ENCODE results near the gene SLC7A5. TPM values are rescaled to one million over a fixed set of nuclear protein-coding genes. Genes with fewer than 3 reads are reported as not detected.
"Not testable (repeated sequence)": the region's sequence is repeated elsewhere in the genome, so short reads cannot be mapped to it uniquely, and the experiment has no call there.

Gene SLC7A5
- total RNA-seq, 1 donor from 2014 or later: 249 TPM

DNA sequence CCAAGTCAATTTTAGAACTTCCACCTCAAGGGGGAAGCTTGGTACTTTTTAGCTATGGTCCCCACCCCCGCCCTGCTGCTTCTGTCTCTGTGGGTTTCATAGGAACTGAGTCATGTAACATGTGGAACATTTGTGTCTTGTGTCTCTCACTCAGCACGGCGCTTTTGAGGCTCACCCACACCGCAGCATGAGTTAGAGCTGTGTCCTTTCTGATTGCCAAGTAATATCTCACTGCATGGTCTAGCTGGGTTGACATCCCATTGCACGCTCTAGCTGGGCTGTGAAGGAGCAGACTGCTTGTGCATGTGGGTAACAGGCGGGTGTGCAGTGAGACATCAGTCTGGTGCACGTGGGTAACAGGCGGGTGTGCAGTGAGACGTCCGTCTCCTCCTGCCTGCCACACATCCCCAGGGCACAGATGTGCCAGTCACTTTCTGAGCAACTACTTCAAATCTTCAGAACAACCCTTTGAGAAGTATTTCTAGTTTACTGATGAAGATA lies 26.4 kb upstream of the SLC7A5 start:
- Mint-ChIP-seq H3K27ac (ENCODE audit: unreplicated experiment) (peak overlapping the region; percentile 83), H3K27me3 (ENCODE audit: low read depth) (no peaks in the 10 kb centered on the region), H3K9me3 (ENCODE audit: low read depth) (no peaks in the 10 kb centered on the region), H3K4me3 (ENCODE audit: unreplicated experiment) (no peak overlapping the region), H3K36me3 (ENCODE audit: low read depth) (no peaks in the 10 kb centered on the region), H3K4me1 (ENCODE audit: low read depth) (peaks cover 25% of the 10 kb centered on the region)
- DNase-seq (ENCODE audit: low spot score): no peak
- TF ChIP-seq, protein P1, sequence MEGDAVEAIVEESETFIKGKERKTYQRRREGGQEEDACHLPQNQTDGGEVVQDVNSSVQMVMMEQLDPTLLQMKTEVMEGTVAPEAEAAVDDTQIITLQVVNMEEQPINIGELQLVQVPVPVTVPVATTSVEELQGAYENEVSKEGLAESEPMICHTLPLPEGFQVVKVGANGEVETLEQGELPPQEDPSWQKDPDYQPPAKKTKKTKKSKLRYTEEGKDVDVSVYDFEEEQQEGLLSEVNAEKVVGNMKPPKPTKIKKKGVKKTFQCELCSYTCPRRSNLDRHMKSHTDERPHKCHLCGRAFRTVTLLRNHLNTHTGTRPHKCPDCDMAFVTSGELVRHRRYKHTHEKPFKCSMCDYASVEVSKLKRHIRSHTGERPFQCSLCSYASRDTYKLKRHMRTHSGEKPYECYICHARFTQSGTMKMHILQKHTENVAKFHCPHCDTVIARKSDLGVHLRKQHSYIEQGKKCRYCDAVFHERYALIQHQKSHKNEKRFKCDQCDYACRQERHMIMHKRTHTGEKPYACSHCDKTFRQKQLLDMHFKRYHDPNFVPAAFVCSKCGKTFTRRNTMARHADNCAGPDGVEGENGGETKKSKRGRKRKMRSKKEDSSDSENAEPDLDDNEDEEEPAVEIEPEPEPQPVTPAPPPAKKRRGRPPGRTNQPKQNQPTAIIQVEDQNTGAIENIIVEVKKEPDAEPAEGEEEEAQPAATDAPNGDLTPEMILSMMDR (IDR thresholded peaks at IDR 0.05): no peak

DNA sequence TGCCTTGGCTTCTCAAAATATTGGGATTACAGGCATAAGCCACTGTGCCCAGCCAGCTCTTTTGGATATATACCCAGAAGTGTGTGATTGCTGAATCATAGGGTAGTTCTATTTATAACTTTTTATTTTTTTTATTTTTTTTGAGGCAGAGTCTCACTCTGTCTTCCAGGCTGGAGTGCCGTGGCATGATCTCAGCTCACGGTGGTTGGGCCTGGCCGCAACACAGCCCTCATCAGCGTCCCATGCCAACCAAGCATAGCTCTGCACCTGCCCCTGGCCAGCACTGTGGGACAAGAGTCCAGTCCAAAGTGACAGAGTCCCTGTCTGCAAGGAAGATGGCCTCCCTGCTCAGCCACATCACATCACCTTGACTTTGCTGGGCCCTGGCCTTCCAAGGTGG lies 24.7 kb upstream of the SLC7A5 start:
- not testable (repeated sequence) for H3K9me3 Mint-ChIP-seq (ENCODE audit: low read depth); DNase-seq (ENCODE audit: low spot score); H3K4me3 Mint-ChIP-seq (ENCODE audit: unreplicated experiment); H3K36me3 Mint-ChIP-seq (ENCODE audit: low read depth); H3K27me3 Mint-ChIP-seq (ENCODE audit: low read depth)
- H3K27ac Mint-ChIP-seq (ENCODE audit: unreplicated experiment): peak overlapping the region; percentile 92
- peaks cover 25% of the 10 kb centered on the region for H3K4me1 Mint-ChIP-seq (ENCODE audit: low read depth)

DNA sequence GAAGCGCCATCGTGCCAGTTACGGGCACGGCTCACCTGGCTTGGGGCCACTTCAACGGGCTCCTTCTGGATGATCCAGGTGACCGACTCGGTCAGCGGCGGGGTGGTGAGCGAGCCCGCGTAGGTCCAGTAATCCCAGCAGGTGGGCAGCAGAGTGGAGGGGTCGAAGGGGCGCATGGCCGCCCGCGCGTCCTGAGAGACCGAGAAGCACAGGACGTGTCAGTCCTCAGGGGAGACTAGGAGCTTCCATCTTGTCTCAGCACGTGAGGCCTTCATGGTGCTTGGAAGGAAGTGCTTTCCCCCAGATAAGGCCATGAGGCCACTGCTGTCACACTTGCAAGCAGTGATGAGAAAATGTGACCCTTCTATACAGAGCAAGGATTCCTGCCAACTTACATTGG lies 22.5 kb upstream of the SLC7A5 start:
- Mint-ChIP-seq H3K27ac (ENCODE audit: unreplicated experiment) (no peak overlapping the region), H3K36me3 (ENCODE audit: low read depth) (peaks cover 4% of the 10 kb centered on the region), H3K4me1 (ENCODE audit: low read depth) (peaks cover 21% of the 10 kb centered on the region), H3K4me3 (ENCODE audit: unreplicated experiment) (no peak overlapping the region), H3K27me3 (ENCODE audit: low read depth) (no peaks in the 10 kb centered on the region), H3K9me3 (ENCODE audit: low read depth) (peaks cover 3% of the 10 kb centered on the region)
- TF ChIP-seq, protein P1 (IDR thresholded peaks at IDR 0.05): no peak
- no peak for DNase-seq (ENCODE audit: low spot score)

DNA sequence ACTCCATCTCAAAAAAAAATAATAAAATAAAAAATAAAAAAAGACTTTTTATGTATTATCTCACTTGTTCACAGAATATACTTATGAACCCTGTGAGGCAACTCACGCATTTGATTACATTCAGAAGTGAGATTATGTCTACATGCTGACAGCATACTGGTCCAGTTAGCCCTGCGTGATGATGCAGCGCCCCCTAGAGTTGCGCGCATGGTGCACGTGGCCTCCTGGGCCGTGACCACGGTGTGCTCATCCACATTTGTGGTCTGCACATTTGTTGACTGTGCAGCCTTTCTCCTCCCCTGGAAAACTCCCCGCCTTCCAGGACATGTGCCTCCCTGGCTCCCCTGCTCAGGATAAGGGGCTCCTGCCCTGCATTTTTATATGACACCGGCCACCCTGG lies 20.5 kb upstream of the SLC7A5 start:
- H3K36me3 Mint-ChIP-seq (ENCODE audit: low read depth); DNase-seq (ENCODE audit: low spot score); H3K4me3 Mint-ChIP-seq (ENCODE audit: unreplicated experiment); H3K27ac Mint-ChIP-seq (ENCODE audit: unreplicated experiment); H3K27me3 Mint-ChIP-seq (ENCODE audit: low read depth); H3K9me3 Mint-ChIP-seq (ENCODE audit: low read depth): not testable (repeated sequence)
- TF ChIP-seq, protein P1 (IDR thresholded peaks at IDR 0.05): peak; percentile 42
- peaks cover 12% of the 10 kb centered on the region for H3K4me1 Mint-ChIP-seq (ENCODE audit: low read depth)

DNA sequence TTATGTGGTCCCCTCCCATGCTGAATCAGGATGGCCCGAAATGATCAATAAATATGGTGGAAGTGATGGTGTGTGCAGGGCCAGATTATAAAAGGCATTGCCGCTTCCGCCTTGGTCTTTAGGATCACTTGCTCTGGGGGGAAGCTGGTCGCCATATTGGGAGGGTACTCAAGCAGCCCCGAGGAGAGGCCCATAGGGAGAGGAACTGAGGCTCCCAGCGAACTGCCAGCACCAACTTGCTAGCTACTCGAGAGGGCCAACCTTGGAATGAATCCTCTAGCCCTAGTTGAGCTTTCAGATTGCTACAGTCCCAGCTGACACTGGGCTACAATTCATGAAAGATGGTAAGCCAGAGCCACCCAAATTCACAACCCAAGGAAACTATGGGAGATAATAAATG lies 19.0 kb upstream of the SLC7A5 start:
- H3K27me3 Mint-ChIP-seq (ENCODE audit: low read depth); H3K27ac Mint-ChIP-seq (ENCODE audit: unreplicated experiment); H3K4me1 Mint-ChIP-seq (ENCODE audit: low read depth); H3K4me3 Mint-ChIP-seq (ENCODE audit: unreplicated experiment); DNase-seq (ENCODE audit: low spot score); H3K9me3 Mint-ChIP-seq (ENCODE audit: low read depth); H3K36me3 Mint-ChIP-seq (ENCODE audit: low read depth): not testable (repeated sequence)

DNA sequence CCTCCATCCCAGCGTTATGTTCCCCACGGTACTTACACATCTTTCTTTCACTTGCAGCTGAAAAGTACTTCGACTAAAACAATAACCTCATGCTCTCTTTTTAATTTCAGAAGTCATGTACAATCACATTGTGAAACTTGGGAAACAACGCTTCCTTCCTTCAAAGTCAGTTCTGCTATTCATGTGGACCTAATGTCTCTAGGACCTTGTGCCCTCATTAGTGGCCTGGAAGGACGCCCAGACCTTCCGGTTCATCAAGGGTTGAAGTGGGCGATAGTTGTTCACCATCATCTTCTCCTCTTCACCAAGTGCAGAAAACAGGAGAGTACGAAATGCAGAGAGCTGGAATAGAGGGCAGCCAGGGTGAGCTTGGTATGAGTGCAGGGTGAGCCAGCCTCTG lies 18.6 kb upstream of the SLC7A5 start:
- not testable (repeated sequence) for H3K27me3 Mint-ChIP-seq (ENCODE audit: low read depth); H3K27ac Mint-ChIP-seq (ENCODE audit: unreplicated experiment); H3K36me3 Mint-ChIP-seq (ENCODE audit: low read depth); DNase-seq (ENCODE audit: low spot score); H3K9me3 Mint-ChIP-seq (ENCODE audit: low read depth); H3K4me1 Mint-ChIP-seq (ENCODE audit: low read depth); H3K4me3 Mint-ChIP-seq (ENCODE audit: unreplicated experiment)

DNA sequence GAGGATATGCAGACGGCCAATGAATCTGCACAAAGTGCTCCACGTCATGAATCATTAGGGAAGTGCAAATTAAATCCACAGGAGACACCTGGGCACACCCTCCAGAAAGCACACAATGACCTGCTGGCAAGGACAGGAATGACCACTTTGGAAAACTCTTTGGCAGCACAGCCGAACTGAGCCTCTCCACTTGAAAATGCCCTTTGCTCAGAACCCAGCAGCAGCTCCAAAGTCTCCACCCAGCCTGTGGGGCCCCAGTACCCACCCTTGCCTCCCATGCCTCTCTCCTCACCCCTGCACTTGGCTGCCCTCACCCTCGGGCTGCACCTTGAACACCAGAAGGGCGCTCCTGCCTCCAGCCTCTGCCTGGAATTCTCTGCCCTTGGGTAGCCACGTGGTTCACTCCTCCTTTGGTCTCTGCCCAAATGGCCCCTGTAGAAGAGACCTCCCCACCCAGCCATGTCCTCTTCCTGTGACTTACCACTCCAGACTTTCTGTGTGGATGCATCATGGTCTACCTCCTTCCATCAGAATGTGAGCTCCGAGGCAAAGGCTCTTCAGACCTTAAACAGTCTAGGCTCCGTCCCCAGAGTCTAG lies 16.2 kb upstream of the SLC7A5 start:
- not testable (repeated sequence) for H3K36me3 Mint-ChIP-seq (ENCODE audit: low read depth); H3K27ac Mint-ChIP-seq (ENCODE audit: unreplicated experiment); H3K9me3 Mint-ChIP-seq (ENCODE audit: low read depth); H3K4me3 Mint-ChIP-seq (ENCODE audit: unreplicated experiment); H3K27me3 Mint-ChIP-seq (ENCODE audit: low read depth); DNase-seq (ENCODE audit: low spot score)
- H3K4me1 Mint-ChIP-seq (ENCODE audit: low read depth): peaks cover 13% of the 10 kb centered on the region
